OCI-LY3 (cell line): ENCODE data around the gene ELOVL2.

Source experiments
- H2AFZ ChIP-seq: fragments of 200-600, 300-600 bp; shearing (Covaris generic); 2 replicates; pipeline ENCODE4 v1.6.0; 2014; ENCODE audit warnings: antibody characterized with exemption, low read depth, low read length
- H3K27ac ChIP-seq: fragments of 200-600, 300-600 bp; sonication (generic); 2 replicates; pipeline ENCODE4 v1.5.1; 2014; ENCODE audit warnings: mild to moderate bottlenecking, low read length, moderate library complexity, mixed read lengths
- H3K27me3 ChIP-seq: fragments of 200-600, 300-600 bp; sonication (generic); 2 replicates; pipeline ENCODE4 v1.6.1; 2014; ENCODE audit warnings: low read depth, low read length, mixed read lengths
- H3K36me3 ChIP-seq: fragments of 200-600, 300-600 bp; sonication (generic); replicated peaks from 2 replicates; pipeline ENCODE3; 2014; ENCODE audit warnings: low read depth, low read length, mixed read lengths
- H3K4me1 ChIP-seq: fragments of 300-600, 200-600 bp; sonication (generic); 2 replicates; pipeline ENCODE4 v1.6.1; 2014; ENCODE audit warnings: low read length, mixed read lengths
- H3K4me2 ChIP-seq: fragments of 200-600, 300-600 bp; sonication (generic); 2 replicates; pipeline ENCODE4 v1.6.1; 2014; ENCODE audit warnings: low read length, mixed read lengths
- H3K4me3 ChIP-seq: fragments of 300-600, 200-600 bp; sonication (generic); 2 replicates; pipeline ENCODE4 v1.5.1; 2014; ENCODE audit warnings: antibody characterized with exemption, mild to moderate bottlenecking, low read length, moderate library complexity
- H3K79me2 ChIP-seq: fragments of 300-600, 200-600 bp; shearing (Covaris generic); 2 replicates; pipeline ENCODE4 v1.6.1; 2014; ENCODE audit warnings: mild to moderate bottlenecking, low read length, mixed read lengths
- H3K9ac ChIP-seq: fragments of 300-600, 200-600 bp; shearing (Covaris generic); 2 replicates; pipeline ENCODE4 v1.6.0; 2014; ENCODE audit warnings: mild to moderate bottlenecking, low read length, moderate library complexity
- H3K9me3 ChIP-seq: fragments of 200-600, 300-600 bp; shearing (Covaris generic); 2 replicates; pipeline ENCODE4 v1.6.1; 2014; ENCODE audit warnings: low read length, mixed read lengths; ENCODE audit not compliant: insufficient read depth
- H4K20me1 ChIP-seq: fragments of 200-600, 300-600 bp; sonication (generic); 2 replicates; pipeline ENCODE4 v1.6.1; 2016; ENCODE audit warnings: low read length, mixed read lengths; ENCODE audit not compliant: insufficient read depth
- CTCF ChIP-seq: fragments of 200-600, 300-600 bp; sonication (generic); IDR thresholded peaks from 2 replicates; pipeline ENCODE4 v1.5.1; 2014; ENCODE audit warnings: antibody characterized with exemption, low read length, low read depth
- EZH2phosphoT487 ChIP-seq: fragments of 200-600 bp; shearing (Covaris generic); IDR thresholded peaks from 2 replicates; pipeline ENCODE4 v1.6.1; 2018; ENCODE audit warnings: antibody characterized with exemption, mixed run types, low read depth

Gene ELOVL2

GRCh38 chr6:11036351-11036740, 7.8 kb downstream of the ELOVL2 start:
- no peak overlapping the region for H3K27ac ChIP-seq
- no peaks in the 10 kb centered on the region for H4K20me1 ChIP-seq
- H3K4me2 ChIP-seq: no peak overlapping the region
- TF ChIP-seq EZH2phosphoT487: no peak
- no peak for TF ChIP-seq CTCF
- no peak overlapping the region for H3K9ac ChIP-seq
- H2AFZ ChIP-seq: no peak overlapping the region
- H3K4me3 ChIP-seq: no peak overlapping the region
- H3K79me2 ChIP-seq: no peaks in the 10 kb centered on the region
- H3K4me1 ChIP-seq: no peaks in the 10 kb centered on the region
- no peaks in the 10 kb centered on the region for H3K36me3 ChIP-seq
- no peaks in the 10 kb centered on the region for H3K9me3 ChIP-seq
- no peaks in the 10 kb centered on the region for H3K27me3 ChIP-seq

- no peak overlapping the region for H3K4me2 ChIP-seq
- no peak overlapping the region for H3K27ac ChIP-seq
Measured at GRCh38 chr6:11035616-11036350, 8.3 kb downstream of the ELOVL2 start.

GRCh38 chr6:11033825-11034224, 10.3 kb downstream of the ELOVL2 start:
- Histone ChIP-seq H3K27me3 (no peaks in the 10 kb centered on the region), H3K9me3 (no peaks in the 10 kb centered on the region), H3K4me2 (no peak overlapping the region), H4K20me1 (no peaks in the 10 kb centered on the region), H3K79me2 (no peaks in the 10 kb centered on the region), H3K4me1 (no peaks in the 10 kb centered on the region), H3K27ac (no peak overlapping the region), H3K9ac (no peak overlapping the region), H3K36me3 (no peaks in the 10 kb centered on the region), H3K4me3 (no peak overlapping the region), H2AFZ (no peak overlapping the region)
- TF ChIP-seq EZH2phosphoT487 (no peak), CTCF (no peak)

More at GRCh38 chr6:11035616-11036350, 8.3 kb downstream of the ELOVL2 start:
- H3K79me2 ChIP-seq: no peaks in the 10 kb centered on the region
- H4K20me1 ChIP-seq: no peaks in the 10 kb centered on the region
- no peak overlapping the region for H3K4me3 ChIP-seq
- no peaks in the 10 kb centered on the region for H3K4me1 ChIP-seq
- no peaks in the 10 kb centered on the region for H3K36me3 ChIP-seq
- no peak overlapping the region for H2AFZ ChIP-seq
- no peaks in the 10 kb centered on the region for H3K9me3 ChIP-seq
- TF ChIP-seq EZH2phosphoT487: no peak
- TF ChIP-seq CTCF: no peak
- H3K9ac ChIP-seq: no peak overlapping the region
- H3K27me3 ChIP-seq: no peaks in the 10 kb centered on the region

- Histone ChIP-seq H3K36me3 (no peaks in the 10 kb centered on the region), H2AFZ (no peak overlapping the region), H3K79me2 (no peaks in the 10 kb centered on the region), H3K4me2 (no peak overlapping the region), H3K4me1 (peaks cover 6% of the 10 kb centered on the region), H3K4me3 (no peak overlapping the region), H3K27ac (no peak overlapping the region), H4K20me1 (no peaks in the 10 kb centered on the region), H3K27me3 (peaks cover 10% of the 10 kb centered on the region; the same call in 1 of the 2 replicates), H3K9me3 (no peaks in the 10 kb centered on the region), H3K9ac (no peak overlapping the region)
- TF ChIP-seq EZH2phosphoT487 (no peak), CTCF (no peak)
Measured at GRCh38 chr6:11030904-11031303, 13.2 kb downstream of the ELOVL2 start.
